HepG2 (cell line): ENCODE data around the gene NOTUM. TPM values are rescaled to one million over a fixed set of nuclear protein-coding genes. Genes with fewer than 3 reads are reported as not detected.
A peak's percentile ranks its signal among the peaks of the same experiment; 100 is the strongest.

Source experiments
- AKAP8 ChIP-seq: sonication (generic); formaldehyde crosslinking; IDR thresholded peaks from 2 replicates; pipeline ENCODE4 v1.5.1; 2020; ENCODE audit warnings: mild to moderate bottlenecking, missing genetic modification reagents
- ARNTL ChIP-seq: sonication (generic); formaldehyde crosslinking; IDR thresholded peaks from 2 replicates; pipeline ENCODE4 v1.4.0; 2020; ENCODE audit warnings: mild to moderate bottlenecking, missing genetic modification reagents
- BORCS8-MEF2B ChIP-seq: sonication (generic); formaldehyde crosslinking; IDR thresholded peaks from 2 replicates; pipeline ENCODE4 v1.8.0; 2022; ENCODE audit warnings: mild to moderate bottlenecking, missing genetic modification reagents
- CCAR2 ChIP-seq: fragments of 200-400 bp; formaldehyde crosslinking; optimal IDR thresholded peaks from 2 replicates; pipeline ENCODE3; 2018; ENCODE audit warnings: low read depth, mild to moderate bottlenecking, low read length, moderate library complexity
- CEBPG ChIP-seq: IDR thresholded peaks from 2 replicates; pipeline ENCODE4 v1.6.1; 2016
- JUNB ChIP-seq: sonication (generic); formaldehyde crosslinking; IDR thresholded peaks from 2 replicates; pipeline ENCODE4 v1.8.0; 2022; ENCODE audit warnings: missing genetic modification reagents, mild to moderate bottlenecking, borderline replicate concordance
- NFE2 ChIP-seq: sonication (generic); formaldehyde crosslinking; IDR thresholded peaks from 2 replicates; pipeline ENCODE4 v1.4.0; 2020; ENCODE audit warnings: missing genetic modification reagents
- NFE2L2 ChIP-seq: fragments of 150-350 bp; IDR thresholded peaks from 2 replicates; pipeline ENCODE4 v1.6.1; 2014; ENCODE audit warnings: low read length
- NFIB ChIP-seq: sonication (generic); formaldehyde crosslinking; IDR thresholded peaks from 2 replicates; pipeline ENCODE4 v1.9.0; 2021; ENCODE audit warnings: missing genetic modification reagents, mild to moderate bottlenecking, borderline replicate concordance
- RCOR2 ChIP-seq: IDR thresholded peaks from 2 replicates; pipeline ENCODE4 v1.6.1; 2016; ENCODE audit warnings: missing biosample characterization, missing genetic modification reagents
- RFX3 ChIP-seq: IDR thresholded peaks from 2 replicates; pipeline ENCODE4 v1.6.1; 2016; ENCODE audit warnings: missing biosample characterization, missing genetic modification reagents
- SIX1 ChIP-seq: sonication (generic); formaldehyde crosslinking; IDR thresholded peaks from 2 replicates; pipeline ENCODE4 v1.4.0; 2020; ENCODE audit warnings: missing genetic modification reagents, borderline replicate concordance
- SRSF4 ChIP-seq: fragments of 200-400 bp; formaldehyde crosslinking; IDR thresholded peaks from one replicate; pipeline ENCODE4 v1.6.1; 2018; ENCODE audit warnings: mild to moderate bottlenecking, low read depth, low read length, moderate library complexity; ENCODE audit not compliant: poor library complexity, severe bottlenecking
- TSC22D2 ChIP-seq: sonication (generic); formaldehyde crosslinking; IDR thresholded peaks from 2 replicates; pipeline ENCODE4 v1.5.1; 2020; ENCODE audit warnings: missing genetic modification reagents, mild to moderate bottlenecking, borderline replicate concordance
- U2AF2 ChIP-seq: fragments of 200-400 bp; formaldehyde crosslinking; IDR thresholded peaks from 2 replicates; pipeline ENCODE4 v1.6.1; 2017; ENCODE audit warnings: low read depth, mild to moderate bottlenecking, low read length
- ZMAT3 ChIP-seq: sonication (generic); formaldehyde crosslinking; conservative IDR thresholded peaks from 2 replicates; pipeline ENCODE4 v1.7.0; 2021; ENCODE audit warnings: missing genetic modification reagents
- ZNF225 ChIP-seq: sonication (generic); formaldehyde crosslinking; IDR thresholded peaks from 2 replicates; pipeline ENCODE4 v1.4.0; 2020; ENCODE audit warnings: mild to moderate bottlenecking, missing genetic modification reagents
- ZNF235 ChIP-seq: sonication (generic); formaldehyde crosslinking; IDR thresholded peaks from 2 replicates; pipeline ENCODE4 v1.8.1; 2023; ENCODE audit warnings: mild to moderate bottlenecking, missing genetic modification reagents, borderline replicate concordance
- ZNF274 ChIP-seq: sonication (generic); formaldehyde crosslinking; IDR thresholded peaks from 2 replicates; pipeline ENCODE4 v1.5.1; 2020; ENCODE audit warnings: mild to moderate bottlenecking, missing genetic modification reagents
- polyA plus RNA-seq, 8 experiments: library from polyadenylated mRNA; depleted of rRNA in 3 of 8; stranded (reverse) in 7 of 8; unstranded in 1 of 8; fragments of >200 nt; fragmentation: Illumina TruSeq in 4 of 8; extraction: Trizol in 4 of 8; gene quantifications; 2 replicates each; pipeline versions ENCODE4 v1.2.1 to v1.2.3, GENCODE V29; 2011 to 2016; ENCODE audit warnings: low read depth in 4 of 8, missing spikeins in 1 of 8, mixed read lengths in 1 of 8; ENCODE audit not compliant: insufficient read depth in 1 of 8
- total RNA-seq, 5 experiments: library from RNA; depleted of rRNA; stranded (reverse); fragments of >200 nt; fragmentation: Illumina TruSeq; extraction: Trizol; gene quantifications; 2 replicates each; pipeline ENCODE4 v1.2.3, GENCODE V29; 2016; ENCODE audit warnings: low read depth in 1 of 5
- TF ChIP-seq, protein P1 (sequence below): sonication (generic); formaldehyde crosslinking; IDR thresholded peaks from 2 replicates; pipeline ENCODE4 v1.4.0; 2020; ENCODE audit warnings: missing genetic modification reagents, borderline replicate concordance
- TF ChIP-seq, protein P2 (sequence below): sonication (generic); formaldehyde crosslinking; IDR thresholded peaks from 2 replicates; pipeline ENCODE4 v1.8.0; 2023; ENCODE audit warnings: mild to moderate bottlenecking, missing genetic modification reagents
- TF ChIP-seq, protein P3 (sequence below): sonication (generic); formaldehyde crosslinking; IDR thresholded peaks from 2 replicates; pipeline ENCODE4 v1.8.0; 2022; ENCODE audit warnings: mild to moderate bottlenecking, missing genetic modification reagents
- TF ChIP-seq, protein P4 (sequence below): sonication (generic); formaldehyde crosslinking; IDR thresholded peaks from 2 replicates; pipeline ENCODE4 v1.5.0; 2020; ENCODE audit warnings: missing genetic modification reagents, mild to moderate bottlenecking, borderline replicate concordance

NOTUM gene
- total and polyA plus RNA-seq, 2 of the 13 experiments (the other 11 are each of a cell fraction or from before 2014, with no cell fraction given): 150 to 160 TPM

DNA sequence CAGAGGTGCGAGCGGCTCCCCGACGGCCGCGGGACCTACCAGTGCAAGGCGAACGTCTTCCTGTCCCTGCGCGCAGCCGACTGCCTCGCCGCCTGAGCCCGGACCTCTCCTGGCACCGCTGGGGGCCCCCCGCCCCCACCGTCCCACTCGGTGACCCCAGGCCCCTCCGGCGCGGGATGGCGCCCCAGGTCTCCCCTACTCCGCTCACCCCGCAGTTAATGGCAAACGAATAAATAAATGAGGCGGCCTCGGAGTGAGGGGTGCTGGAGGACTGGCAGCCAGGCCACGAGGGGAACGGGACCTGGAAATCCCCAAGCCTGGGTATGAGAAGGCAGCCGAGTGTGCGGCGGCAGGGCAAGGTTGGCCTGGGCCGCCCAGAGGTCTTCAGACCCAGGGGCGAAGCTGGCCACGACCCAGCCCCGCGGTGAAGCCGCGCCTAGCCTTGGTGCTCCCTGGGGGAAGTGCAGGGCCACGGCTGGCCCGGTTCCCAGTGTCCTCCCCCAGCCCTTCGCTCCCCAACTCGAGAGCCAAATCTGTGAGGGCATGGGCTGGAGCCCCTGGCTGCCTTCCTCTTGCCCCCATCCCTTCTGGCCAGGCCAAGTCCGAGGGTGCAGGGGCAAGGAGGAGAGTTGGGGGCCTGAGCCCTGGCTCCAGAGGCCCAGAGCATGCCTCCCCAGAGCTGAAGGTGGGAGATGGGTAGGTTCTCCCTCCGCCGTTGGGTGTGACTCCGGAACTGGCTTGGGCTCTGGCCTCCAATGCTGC, 58.2 kb downstream of the NOTUM start (continued):
- TF ChIP-seq BORCS8-MEF2B (CRISPR knock-in tag): no peak; the same call in 1 of the 2 replicates
- peak; percentile 78; the same call in 1 of the 2 replicates for TF ChIP-seq ZNF274
- no peak for TF ChIP-seq RFX3
- TF ChIP-seq NFIB (CRISPR knock-in tag): no peak
- TF ChIP-seq SIX1 (CRISPR knock-in tag): no peak
- 0 out of 2 replicates have a peak, but pooled peaks have one; percentile 56 for TF ChIP-seq ZMAT3
- no peak for TF ChIP-seq JUNB (CRISPR knock-in tag)
- no peak for TF ChIP-seq NFE2 (CRISPR knock-in tag)
- TF ChIP-seq, protein P1, sequence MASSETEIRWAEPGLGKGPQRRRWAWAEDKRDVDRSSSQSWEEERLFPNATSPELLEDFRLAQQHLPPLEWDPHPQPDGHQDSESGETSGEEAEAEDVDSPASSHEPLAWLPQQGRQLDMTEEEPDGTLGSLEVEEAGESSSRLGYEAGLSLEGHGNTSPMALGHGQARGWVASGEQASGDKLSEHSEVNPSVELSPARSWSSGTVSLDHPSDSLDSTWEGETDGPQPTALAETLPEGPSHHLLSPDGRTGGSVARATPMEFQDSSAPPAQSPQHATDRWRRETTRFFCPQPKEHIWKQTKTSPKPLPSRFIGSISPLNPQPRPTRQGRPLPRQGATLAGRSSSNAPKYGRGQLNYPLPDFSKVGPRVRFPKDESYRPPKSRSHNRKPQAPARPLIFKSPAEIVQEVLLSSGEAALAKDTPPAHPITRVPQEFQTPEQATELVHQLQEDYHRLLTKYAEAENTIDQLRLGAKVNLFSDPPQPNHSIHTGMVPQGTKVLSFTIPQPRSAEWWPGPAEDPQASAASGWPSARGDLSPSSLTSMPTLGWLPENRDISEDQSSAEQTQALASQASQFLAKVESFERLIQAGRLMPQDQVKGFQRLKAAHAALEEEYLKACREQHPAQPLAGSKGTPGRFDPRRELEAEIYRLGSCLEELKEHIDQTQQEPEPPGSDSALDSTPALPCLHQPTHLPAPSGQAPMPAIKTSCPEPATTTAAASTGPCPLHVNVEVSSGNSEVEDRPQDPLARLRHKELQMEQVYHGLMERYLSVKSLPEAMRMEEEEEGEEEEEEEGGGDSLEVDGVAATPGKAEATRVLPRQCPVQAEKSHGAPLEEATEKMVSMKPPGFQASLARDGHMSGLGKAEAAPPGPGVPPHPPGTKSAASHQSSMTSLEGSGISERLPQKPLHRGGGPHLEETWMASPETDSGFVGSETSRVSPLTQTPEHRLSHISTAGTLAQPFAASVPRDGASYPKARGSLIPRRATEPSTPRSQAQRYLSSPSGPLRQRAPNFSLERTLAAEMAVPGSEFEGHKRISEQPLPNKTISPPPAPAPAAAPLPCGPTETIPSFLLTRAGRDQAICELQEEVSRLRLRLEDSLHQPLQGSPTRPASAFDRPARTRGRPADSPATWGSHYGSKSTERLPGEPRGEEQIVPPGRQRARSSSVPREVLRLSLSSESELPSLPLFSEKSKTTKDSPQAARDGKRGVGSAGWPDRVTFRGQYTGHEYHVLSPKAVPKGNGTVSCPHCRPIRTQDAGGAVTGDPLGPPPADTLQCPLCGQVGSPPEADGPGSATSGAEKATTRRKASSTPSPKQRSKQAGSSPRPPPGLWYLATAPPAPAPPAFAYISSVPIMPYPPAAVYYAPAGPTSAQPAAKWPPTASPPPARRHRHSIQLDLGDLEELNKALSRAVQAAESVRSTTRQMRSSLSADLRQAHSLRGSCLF (CRISPR knock-in tag): no peak
- TF ChIP-seq NFE2L2: no peak
- TF ChIP-seq RCOR2: no peak
- TF ChIP-seq ZNF225 (CRISPR knock-in tag): no peak
- TF ChIP-seq, protein P2, sequence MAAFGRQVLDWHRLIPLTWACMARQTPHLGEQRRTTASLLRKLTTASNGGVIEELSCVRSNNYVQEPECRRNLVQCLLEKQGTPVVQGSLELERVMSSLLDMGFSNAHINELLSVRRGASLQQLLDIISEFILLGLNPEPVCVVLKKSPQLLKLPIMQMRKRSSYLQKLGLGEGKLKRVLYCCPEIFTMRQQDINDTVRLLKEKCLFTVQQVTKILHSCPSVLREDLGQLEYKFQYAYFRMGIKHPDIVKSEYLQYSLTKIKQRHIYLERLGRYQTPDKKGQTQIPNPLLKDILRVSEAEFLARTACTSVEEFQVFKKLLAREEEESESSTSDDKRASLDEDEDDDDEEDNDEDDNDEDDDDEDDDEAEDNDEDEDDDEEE (CRISPR knock-in tag): no peak
- no peak for TF ChIP-seq CCAR2
- peak; percentile 97 for TF ChIP-seq AKAP8 (CRISPR knock-in tag)
- TF ChIP-seq U2AF2: no peak
- TF ChIP-seq ZNF235: no peak
- TF ChIP-seq TSC22D2 (CRISPR knock-in tag): no peak
- peak; percentile 15; the same call in 1 of the 2 replicates for TF ChIP-seq ARNTL (CRISPR knock-in tag)
- TF ChIP-seq SRSF4: peak; percentile 74
- TF ChIP-seq, protein P3, sequence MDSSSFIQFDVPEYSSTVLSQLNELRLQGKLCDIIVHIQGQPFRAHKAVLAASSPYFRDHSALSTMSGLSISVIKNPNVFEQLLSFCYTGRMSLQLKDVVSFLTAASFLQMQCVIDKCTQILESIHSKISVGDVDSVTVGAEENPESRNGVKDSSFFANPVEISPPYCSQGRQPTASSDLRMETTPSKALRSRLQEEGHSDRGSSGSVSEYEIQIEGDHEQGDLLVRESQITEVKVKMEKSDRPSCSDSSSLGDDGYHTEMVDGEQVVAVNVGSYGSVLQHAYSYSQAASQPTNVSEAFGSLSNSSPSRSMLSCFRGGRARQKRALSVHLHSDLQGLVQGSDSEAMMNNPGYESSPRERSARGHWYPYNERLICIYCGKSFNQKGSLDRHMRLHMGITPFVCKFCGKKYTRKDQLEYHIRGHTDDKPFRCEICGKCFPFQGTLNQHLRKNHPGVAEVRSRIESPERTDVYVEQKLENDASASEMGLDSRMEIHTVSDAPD (CRISPR knock-in tag): no peak
- TF ChIP-seq, protein P4, sequence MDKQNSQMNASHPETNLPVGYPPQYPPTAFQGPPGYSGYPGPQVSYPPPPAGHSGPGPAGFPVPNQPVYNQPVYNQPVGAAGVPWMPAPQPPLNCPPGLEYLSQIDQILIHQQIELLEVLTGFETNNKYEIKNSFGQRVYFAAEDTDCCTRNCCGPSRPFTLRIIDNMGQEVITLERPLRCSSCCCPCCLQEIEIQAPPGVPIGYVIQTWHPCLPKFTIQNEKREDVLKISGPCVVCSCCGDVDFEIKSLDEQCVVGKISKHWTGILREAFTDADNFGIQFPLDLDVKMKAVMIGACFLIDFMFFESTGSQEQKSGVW (CRISPR knock-in tag): no peak
- TF ChIP-seq CEBPG (CRISPR knock-in tag): no peak
